GM19239 (cell line): ENCODE measurements around the gene F3.
A peak's percentile ranks its signal among the peaks of the same experiment; 100 is the strongest.

Experiments
- DNase-seq: peaks from one replicate; pipeline ENCODE4 v3.0.0; 2011; ENCODE audit warnings: low spot score; ENCODE audit not compliant: insufficient read length
- FAIRE-seq: peaks from 2 replicates; lab custom pipeline; 2011; peaks lifted over from hg19 to GRCh38; lab: Jason Lieb, UNC

F3 gene

DNA sequence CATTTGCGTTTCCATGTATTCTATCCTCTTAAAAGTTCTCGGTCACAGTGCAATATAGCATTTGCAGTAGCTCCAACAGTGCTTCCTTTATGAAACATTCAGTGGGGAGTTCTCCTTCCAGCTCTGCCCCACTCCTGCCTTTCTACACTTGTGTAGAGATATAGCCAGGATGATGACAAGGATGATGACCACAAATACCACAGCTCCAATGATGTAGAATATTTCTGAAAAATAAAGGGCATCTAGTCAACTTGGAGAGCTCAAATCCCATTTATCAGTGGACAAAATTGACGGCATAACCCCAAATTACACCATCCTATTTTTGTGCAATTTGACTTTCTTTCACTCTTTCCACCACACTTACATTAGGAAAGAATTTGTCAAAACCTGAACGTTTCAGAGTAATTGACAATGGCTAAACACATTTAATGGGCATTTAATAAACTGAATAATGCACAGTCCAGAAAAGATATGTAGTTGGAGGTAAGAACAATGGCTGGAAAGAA, 11.1 kb downstream of the F3 start:
- FAIRE-seq (no peak), DNase-seq (no peak)

DNA sequence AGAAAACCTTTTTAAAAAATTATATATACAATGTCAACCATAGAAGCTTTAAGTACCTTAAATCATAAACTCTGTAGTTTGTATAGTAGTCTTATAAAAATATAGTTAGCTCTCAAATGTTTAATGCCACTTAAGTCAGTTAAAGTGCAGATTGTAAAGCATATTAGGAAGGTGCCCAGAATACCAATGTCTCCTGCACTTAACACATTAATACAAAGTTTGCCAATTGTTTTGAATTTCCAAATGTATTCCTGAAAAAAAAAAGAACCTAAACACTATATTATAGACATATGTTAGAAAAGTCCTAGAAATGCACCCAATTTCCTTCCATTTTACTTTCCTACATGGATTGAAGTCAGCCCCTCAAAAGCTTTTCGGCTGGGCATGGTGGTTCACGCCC, 12.1 kb downstream of the F3 start:
- no peak for DNase-seq
- no peak for FAIRE-seq

DNA sequence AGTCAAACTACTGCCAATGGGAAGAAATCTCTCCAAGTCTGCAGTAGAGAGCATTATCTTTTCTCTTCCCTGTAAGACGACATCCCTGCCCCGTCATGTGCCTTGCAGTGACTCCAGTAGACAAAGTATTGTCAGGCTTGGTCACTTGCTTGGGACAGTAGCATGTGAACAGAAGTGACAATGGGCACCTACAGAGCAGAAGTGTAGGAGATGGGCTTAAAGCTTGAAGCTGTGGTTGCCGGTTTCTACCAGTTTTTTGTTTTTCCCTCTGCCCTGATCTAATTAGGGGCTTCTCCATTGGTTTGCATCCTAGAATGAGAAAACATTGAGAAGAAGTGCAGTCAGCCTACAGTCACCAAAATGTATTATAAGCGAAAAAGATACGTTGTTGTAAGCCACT, 12.7 kb downstream of the F3 start:
- FAIRE-seq (no peak), DNase-seq (no peak)

DNA sequence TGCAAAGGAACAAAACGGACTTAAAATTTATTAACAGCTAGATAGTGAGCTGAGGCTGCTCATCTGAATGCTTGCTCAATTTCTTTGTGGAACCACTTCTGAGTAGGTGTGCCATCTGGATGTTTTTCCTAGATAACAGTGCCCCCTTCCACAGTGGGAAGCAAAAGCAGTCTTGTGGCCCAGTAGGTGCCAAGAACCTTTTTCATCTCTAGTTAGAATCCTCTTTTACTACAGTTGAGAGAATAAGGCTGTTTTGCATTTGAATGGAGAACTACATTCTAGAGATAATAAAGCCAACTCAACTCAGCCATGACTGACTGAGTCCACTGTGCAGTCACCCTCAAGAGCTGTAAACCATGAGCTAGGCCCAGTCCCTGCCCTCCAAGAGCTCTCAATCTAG, 13.3 kb downstream of the F3 start:
- FAIRE-seq: no peak
- no peak for DNase-seq

DNA sequence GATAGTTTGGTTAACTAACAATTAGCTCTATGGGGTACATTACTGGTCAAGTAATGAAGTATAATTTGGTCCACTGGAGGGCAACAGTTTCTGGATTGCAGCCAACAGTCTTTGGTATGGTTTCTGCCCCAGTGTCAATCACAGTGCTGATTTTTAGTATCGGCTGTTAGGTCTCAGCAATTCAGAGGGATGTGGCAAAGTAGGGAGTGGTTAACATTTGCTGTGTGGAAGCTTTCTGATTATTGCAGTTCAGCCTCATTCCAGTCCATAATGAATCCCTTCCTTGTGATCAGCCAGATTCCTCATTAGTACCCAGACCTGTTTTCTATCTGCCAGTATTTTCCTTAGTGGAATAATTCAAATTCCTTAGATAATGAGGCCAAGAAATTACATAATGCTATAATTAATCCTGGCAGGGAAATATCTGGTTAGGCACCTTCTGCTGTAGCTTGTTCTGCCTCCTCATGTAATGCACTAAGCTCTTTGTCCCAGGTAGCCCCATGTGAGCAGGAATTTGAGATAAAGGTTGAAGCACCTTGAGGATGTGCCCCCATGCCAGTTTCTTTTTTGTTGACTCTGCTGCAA, 14.0 kb downstream of the F3 start:
- DNase-seq (no peak), FAIRE-seq (no peak)

DNA sequence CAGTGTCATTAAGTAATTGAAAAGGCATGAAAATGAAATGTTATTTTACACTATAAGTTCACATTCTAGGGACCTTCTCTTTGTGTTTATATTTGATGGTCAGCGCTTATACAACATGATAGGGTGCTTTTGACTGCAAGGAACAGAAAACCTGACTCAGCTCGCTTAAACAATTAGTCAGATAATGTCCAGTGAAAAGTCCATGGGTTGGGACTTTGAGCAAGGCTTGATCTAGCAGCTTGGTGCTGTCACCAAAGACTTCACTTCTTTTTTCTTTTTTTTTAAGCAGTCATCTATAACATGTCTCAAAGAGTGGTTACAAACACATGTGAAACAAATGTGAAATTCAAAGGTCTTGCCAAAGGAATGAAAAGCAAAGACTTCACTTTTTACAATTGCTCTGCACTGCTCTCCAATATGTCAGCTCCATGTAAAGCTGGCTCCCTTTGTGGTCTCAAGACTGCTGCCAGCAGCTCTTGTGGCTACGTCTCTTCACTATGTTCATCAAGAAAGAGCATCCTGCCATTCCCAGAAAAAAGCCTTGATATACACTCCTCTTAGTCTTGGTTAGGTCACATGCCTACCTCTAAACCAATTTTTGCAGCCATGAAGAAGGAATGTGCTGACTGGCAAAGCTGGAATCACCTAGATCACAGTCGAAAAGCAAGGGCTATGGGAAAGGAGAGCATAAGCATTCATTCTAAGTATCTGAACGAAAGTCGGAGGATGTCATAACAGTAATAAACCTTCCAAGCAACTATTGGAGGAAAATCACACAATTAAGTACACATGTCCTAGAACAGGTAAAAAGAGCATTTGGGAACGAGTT, 15.2 kb downstream of the F3 start:
- FAIRE-seq: no peak

DNA sequence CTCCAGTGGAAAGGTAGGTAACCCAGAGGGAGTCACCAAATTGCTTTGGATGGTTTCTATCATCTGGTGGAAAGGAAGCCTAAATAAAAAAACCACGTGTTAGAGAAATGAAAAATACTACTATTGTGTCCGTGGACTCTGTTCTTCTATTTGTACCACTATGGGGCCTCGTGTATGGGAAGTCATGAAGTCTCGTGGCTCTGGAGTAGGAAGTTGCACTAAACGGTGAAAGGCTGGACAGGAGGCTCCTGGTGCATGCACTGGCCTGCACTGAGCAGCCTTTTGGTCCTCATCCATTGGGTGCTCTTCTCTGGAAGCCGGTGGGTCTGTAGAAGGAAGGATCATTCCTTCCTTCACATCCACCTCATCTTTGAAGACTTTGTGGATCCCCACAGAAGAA, 17.0 kb downstream of the F3 start:
- FAIRE-seq: no peak
- DNase-seq: no peak

More for the DNA sequence above, 15.2 kb downstream of the F3 start:
- DNase-seq: no peak

DNA sequence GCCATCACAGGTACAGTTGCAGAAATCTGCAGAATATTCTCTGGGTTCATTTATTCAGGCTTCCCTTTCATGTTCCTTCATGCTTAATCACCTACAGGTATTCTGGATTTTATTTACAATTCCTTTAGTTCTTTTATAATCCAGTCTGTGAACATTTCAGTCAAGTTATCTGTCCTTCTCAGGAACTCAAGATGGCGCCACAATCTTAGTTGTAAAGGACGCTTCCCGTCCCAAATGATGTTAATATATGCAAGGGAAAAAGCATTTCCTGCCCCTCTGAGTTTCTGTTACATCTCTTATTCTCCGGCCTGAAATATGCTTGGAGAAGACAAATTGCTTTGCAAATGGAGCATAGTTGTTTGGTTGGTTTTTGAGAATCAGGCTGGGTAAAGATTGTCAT, 19.3 kb downstream of the F3 start:
- FAIRE-seq (no peak), DNase-seq (no peak)

DNA sequence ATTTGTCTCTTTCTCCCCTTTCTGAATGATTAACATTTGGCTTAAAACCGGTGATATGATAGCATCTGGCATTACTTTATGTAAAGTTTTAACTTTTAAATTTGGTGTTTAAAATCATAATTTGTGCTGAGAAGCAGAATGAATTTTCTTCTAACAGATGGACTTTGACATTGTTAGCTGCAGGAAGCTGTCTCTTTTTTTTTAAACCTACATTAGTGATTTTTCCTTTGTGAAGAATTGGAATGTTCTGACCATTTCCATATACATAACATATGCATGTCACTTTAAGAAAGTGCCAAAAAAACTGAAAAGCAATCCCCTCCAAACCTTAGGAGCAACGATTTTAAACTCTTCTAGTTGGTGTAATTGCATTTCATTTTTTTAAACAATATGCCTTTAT, 22.2 kb downstream of the F3 start:
- DNase-seq: no peak
- no peak for FAIRE-seq

DNA sequence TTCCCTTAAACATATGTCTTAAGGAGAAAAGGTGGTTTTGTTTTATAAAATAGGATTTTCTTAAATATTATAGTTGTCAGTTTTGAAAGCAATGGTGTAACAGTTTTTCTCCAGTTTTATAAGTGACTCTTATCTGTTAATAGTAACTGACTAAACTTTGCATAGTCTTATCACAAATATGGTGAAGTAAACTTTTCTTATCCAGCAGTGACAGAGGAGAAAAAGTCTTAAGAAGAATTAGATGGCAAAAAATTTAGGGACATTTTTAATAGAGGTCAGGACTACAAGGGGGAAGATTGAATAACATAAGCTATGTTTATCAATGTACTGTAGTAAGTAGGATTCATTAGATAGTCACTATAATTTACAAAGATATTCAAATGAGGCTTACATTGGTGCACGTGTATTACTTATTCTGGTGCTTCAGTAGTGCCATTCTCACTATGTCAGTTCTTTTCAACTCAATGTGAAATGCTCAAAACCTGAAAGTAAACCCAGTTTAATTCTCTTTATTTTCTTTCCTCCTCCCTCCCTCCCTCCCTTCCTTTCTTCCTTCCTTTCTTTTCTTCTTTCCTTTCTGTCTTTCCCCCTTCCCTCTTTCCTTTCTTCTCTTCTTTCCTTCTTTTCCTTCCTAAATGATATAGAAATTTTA, 26.1 kb downstream of the F3 start:
- no peak for FAIRE-seq
- DNase-seq: no peak

DNA sequence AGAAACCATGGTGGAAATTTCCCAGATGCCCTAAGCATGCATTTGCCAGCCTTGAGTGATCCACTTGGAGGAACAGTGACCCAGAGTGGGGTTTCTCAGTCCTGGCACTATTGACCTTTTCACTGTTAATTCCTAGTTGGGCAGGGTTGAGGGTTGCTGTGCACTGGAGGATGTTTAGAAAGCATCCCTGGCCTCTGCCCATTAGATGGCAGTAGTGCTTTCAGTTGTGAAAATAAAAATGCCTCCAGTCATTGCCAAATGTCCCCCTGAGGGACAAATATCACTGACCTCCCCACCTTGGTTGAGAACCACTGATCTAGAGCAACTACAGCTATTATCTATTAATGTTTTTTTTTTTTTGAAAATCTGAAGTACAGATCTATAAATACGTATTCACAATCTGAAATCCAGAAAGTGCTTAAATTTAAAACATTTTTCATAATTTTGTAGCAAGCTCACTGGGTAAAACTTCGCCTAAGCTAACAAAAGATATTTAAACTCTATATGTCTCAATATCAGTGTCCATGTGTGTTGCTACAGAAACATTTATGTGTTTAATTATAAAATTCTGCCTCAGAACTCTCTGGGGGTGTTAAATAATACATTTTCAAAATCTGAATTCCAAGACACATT, 27.3 kb downstream of the F3 start:
- DNase-seq (no peak), FAIRE-seq (no peak)

DNA sequence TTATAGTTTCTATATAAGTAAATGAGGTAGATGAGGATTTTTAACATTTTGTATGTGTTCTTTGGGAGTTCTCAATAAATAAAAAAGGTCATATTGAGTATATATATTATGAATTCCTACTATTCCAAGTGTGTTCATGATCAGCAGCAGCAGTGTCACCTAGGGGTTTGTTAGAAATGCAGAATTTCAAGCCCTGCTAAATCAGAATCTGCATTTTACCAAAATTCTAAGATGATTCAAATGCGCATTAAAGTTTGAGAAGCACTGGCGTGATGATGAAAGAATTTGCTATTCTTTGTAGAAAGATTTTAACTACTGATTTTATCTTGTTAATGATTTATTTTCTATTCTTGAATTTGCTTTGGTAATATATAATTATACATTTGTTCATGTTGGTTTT, 28.7 kb downstream of the F3 start:
- no peak for DNase-seq
- FAIRE-seq: no peak

DNA sequence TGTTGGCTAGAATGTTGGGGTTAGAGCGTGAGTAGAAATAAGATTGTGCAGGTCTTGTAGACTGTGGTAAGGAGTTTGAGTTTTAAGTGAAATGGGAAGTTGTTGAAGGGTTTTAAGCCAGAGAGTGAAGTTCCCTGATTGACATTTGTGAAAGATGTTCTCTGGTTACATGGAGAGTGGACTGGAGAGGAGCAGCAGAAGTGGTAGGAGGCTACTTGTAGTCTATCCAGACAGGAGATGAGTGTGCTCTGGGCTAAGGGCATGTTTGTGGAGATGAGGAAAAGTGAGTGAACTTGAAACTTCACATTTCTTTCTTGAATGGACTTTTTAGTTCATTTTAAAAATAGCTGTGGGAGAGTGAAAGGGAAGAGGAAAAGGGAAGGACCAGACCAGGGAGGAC, 37.0 kb downstream of the F3 start:
- FAIRE-seq (no peak), DNase-seq (no peak)

DNA sequence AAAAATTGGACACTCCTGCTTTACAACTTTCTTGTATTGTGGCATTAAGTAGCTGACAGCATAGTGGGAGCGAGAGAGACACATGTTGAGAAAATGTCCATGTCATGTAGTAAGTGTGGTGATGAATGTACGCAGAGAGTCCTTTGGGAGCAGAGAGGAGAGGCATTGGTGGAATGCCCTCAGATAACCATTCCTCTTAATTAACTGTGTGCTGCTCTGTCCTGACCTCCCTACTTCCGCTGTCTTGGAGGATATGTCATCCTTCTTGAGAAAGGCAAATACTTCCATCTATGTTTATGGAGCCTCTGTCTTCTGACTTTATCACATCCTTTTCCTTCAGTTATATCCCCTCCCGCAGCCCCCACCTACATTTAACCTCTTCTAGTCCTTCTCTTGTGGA, 38.4 kb downstream of the F3 start:
- FAIRE-seq: no peak
- DNase-seq: no peak

DNA sequence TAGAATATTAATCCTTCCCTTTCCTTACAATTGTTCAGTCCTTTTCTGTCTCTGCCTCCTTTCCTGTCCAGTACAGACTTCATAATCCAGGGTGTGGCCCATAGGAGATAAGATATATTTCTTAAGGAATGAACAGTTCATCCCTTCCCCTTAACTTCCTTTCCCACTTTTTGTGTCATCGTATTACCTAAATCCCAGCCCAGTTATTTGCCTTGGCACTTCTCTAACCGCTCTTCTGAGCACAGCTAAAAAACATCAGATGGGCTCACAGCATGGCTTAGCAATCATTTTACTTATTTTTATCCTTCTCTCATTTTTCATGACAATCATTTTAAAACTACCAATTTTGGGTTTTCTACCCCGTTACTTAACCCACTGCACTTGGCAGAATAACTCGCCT, 39.6 kb downstream of the F3 start:
- FAIRE-seq: no peak
- DNase-seq: no peak

DNA sequence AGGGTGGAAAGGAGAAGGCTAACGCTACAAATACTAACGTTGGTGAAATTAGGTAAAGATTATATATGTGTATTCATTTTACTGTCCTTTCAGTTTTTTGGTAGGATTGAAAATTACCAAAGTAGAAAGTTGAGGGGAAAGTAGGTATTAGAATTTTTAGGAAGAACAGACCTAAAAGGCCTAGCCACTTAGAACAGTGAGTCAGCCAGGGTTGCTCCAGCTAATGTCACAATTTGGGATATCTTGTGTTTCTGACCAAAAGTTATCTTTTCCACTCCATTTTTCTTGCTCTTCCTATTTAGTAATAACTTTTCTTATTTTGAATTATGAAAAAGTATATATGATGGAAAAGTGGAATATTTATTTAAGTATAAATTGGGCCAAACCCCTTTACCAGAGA, 40.1 kb downstream of the F3 start:
- FAIRE-seq: no peak
- no peak for DNase-seq

DNA sequence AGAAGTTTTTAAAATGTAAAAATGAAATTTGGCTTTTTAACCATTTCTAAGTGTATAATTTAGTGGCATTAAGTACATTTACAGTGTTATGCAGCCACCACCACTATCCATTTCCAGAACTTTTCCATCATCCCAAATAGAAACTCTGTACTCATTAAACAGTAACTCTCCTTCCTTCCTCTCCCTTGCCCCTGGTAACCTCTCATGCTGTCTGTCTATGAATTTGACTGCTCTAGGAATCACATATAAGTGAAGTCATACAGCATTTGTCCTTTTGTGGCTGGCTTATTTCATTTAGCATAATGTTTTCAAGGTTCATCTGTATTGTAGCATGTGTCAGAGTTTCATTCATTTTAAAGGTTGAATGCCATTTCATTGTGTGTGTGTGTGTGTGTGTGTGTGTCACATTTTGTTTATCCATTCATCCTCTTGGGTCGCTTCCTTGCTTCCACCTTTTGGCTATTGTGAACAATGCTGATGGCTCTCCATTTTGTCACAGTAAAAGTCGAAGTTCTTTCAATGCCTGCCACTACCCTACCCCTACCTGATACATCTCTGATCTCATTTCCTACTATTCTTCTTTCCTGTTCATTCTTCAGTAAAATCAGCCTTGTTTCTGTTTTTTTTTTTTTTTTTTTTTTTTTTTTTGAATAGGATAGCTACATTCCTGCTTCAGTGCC, 45.3 kb downstream of the F3 start:
- no peak for FAIRE-seq

DNA sequence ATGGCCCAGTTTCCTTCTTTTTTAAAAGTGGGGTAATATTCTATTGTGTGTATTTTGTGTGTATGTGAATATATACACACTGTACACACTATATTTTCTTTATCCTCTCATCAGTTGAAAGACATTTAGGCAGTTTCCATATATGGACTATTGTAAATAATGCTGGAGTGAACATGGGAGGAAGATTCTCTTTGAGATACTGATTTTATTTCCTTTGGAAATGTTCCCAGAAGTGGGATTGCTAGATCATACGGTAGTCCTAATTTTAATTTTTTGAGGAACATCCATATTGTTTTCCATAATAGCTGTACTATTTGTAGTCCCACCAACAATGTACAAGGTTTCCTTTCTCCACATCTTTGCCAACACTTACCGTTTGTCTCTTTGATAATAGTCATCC, 51.0 kb downstream of the F3 start:
- FAIRE-seq (no peak), DNase-seq (no peak)

More for the DNA sequence above, 45.3 kb downstream of the F3 start:
- DNase-seq: no peak

DNA sequence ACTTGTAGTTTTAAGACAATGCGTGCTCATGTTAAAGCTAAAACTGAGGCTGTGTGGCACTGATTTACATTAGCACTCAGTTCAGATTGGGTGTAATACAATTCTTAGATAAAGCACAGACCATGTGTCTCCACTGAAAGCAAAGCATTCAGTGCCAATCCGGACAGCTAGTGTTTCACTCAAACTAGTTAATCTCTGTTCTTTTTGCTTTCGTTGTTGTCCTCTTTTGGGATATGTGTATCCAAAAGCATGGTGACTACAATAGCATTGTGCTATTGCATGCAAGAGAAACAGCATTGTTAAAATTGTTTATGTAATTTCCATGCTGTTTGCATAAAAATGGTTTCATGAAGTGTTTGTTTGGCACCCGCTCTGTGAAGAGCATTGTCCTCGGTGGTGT, 54.6 kb downstream of the F3 start:
- no peak for DNase-seq
- FAIRE-seq: no peak

DNA sequence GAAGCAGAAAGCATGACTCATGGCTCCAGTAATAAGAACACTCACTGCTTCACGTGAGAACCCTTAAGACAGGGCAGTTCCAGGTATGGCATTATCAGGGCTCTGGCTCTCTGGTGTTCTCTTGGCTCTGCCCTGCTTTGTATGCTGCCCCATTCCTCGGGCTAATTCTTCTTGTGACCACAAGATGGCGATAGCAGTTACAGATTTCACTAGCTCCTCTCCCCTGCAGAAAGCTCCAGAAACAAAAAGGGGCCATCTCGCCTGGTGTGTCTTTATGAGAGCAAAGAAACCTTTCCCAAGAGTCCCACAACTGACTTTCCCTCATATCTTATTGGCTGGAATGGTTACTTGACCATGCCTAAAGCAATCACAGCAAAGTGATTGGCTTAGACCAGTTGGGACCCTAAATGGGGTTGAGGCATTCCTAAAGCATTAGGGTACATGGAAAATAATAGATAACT, 60.1 kb downstream of the F3 start:
- FAIRE-seq: peak; percentile 94
- DNase-seq: peak; percentile 55
